ENCODE data around the gene LRRN2. TPM values are rescaled to one million over a fixed set of nuclear protein-coding genes. Genes with fewer than 3 reads are reported as not detected.

The LRRN2 gene
- total RNA-seq, 1 donor from 2014 or later = 2.5 TPM

DNA sequence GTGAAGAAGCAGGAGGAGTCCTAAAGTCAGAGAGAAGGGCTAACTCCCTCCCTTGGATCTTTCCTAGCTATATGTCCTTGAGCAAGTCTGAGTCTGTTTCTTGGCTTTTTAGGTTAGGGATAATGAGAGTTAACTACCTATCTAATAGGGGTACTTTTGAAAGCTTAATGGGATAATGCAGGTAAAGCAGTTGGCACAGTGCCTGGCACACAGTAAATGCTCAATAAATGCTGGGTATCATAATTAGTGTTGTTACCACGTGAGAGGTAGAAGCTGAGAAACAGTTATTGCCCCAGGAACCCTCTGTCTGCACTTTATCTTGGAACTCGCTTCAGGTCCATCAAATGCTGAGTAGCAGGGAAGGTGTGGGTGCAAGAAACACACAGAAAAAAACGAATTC is 5.5 kb downstream of the LRRN2 start:
- DNase-seq (no peak), ATAC-seq (no peak)
- Histone ChIP-seq H3K27ac (no peak overlapping the region), H3K4me1 (no peaks in the 10 kb centered on the region), H3K4me3 (no peak overlapping the region), H3K9me3 (no peaks in the 10 kb centered on the region), H3K27me3 (ENCODE audit: low read depth) (peaks cover 9% of the 10 kb centered on the region), H3K36me3 (no peaks in the 10 kb centered on the region)
- TF ChIP-seq CTCF (IDR thresholded peaks at IDR 0.05) = no peak
- intact Hi-C loops (cut with DNase I) = no loop called here

GRCh38 chr1:204678721-204679475 is 6.6 kb downstream of the LRRN2 start:
- ATAC-seq = no peak
- Histone ChIP-seq H3K27me3 (ENCODE audit: low read depth) (no peaks in the 10 kb centered on the region), H3K4me3 (no peak overlapping the region), H3K9me3 (no peaks in the 10 kb centered on the region), H3K27ac (no peak overlapping the region), H3K36me3 (no peaks in the 10 kb centered on the region), H3K4me1 (no peaks in the 10 kb centered on the region)
- no peak for TF ChIP-seq CTCF (IDR thresholded peaks at IDR 0.05)
- intact Hi-C loops (cut with DNase I) = no loop called here
- no peak for DNase-seq

GRCh38 chr1:204677864-204678263 is 7.7 kb downstream of the LRRN2 start:
- intact Hi-C loops (cut with DNase I) = no loop called here
- no peak for TF ChIP-seq CTCF (IDR thresholded peaks at IDR 0.05)
- H3K27ac ChIP-seq = no peak overlapping the region
- no peaks in the 10 kb centered on the region for H3K36me3 ChIP-seq
- no peaks in the 10 kb centered on the region for H3K27me3 ChIP-seq (ENCODE audit: low read depth)
- H3K9me3 ChIP-seq = no peaks in the 10 kb centered on the region
- H3K4me3 ChIP-seq = no peak overlapping the region
- DNase-seq (no peak), ATAC-seq (no peak)
- no peaks in the 10 kb centered on the region for H3K4me1 ChIP-seq

- intact Hi-C loops (cut with DNase I) = no loop called here
- no peak for DNase-seq
Measured at GRCh38 chr1:204676043-204676442, 9.5 kb downstream of the LRRN2 start.

DNA sequence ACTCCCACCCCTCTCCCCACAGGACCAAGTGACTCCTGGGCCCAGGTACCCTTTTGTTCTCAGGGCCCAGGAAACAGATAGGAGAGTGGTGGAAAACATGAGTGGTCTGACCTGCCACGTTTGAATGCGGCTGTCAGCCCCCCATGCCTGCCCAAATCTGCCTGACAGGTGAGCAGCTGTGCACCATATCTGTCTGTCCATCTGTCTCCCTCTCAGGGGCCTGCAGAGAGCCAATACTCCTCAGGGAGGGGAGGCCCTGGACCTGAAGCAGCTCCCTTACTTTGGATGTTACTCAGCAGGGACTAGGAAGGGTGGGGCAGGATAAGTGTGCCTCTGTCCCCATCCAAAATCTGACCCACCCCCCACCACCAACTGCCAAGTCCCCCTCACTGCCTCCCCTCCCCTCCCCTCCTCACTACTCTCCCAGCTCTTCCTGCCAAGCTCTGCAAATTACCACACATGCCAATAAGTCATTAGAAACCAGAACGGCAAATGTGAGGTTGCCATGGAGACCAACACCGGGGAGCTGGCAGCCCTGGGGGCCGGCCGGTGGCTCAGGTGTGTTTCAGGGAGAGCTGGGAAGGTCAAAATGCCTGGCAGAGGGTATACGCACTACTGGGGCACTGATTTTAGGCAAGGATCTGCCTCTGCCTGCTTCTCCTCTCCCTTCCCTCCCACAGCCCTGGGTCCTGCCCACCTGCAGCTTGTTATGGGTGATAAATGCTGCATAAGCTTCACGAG is 11.5 kb downstream of the LRRN2 start:
- no peak for TF ChIP-seq CTCF (IDR thresholded peaks at IDR 0.05)

More at GRCh38 chr1:204676043-204676442, 9.5 kb downstream of the LRRN2 start:
- Histone ChIP-seq H3K36me3 (no peaks in the 10 kb centered on the region), H3K4me3 (no peak overlapping the region), H3K27ac (no peak overlapping the region), H3K27me3 (ENCODE audit: low read depth) (no peaks in the 10 kb centered on the region), H3K9me3 (no peaks in the 10 kb centered on the region), H3K4me1 (no peaks in the 10 kb centered on the region)
- ATAC-seq = no peak
- TF ChIP-seq CTCF (IDR thresholded peaks at IDR 0.05) = no peak

More for the DNA sequence above, 11.5 kb downstream of the LRRN2 start:
- H3K36me3 ChIP-seq = no peaks in the 10 kb centered on the region
- no peaks in the 10 kb centered on the region for H3K9me3 ChIP-seq
- ATAC-seq (no peak), DNase-seq (no peak)
- intact Hi-C loops (cut with DNase I) = no loop called here
- no peaks in the 10 kb centered on the region for H3K4me1 ChIP-seq
- no peak overlapping the region for H3K4me3 ChIP-seq
- no peak overlapping the region for H3K27ac ChIP-seq
- H3K27me3 ChIP-seq (ENCODE audit: low read depth) = no peaks in the 10 kb centered on the region

All from lower lobe of right lung (tissue), 2 donors.